ENCODE results near the gene GFPT2. TPM values are rescaled to one million over a fixed set of nuclear protein-coding genes. Genes with fewer than 3 reads are reported as not detected.

The GFPT2 gene
- total RNA-seq, 1 donor from 2014 or later: 20.0 TPM

- no peak for DNase-seq (ENCODE audit: low spot score)
These were observed 20.3 kb downstream of the GFPT2 start for GRCh38 chr5:180332861-180333260.

GRCh38 chr5:180332051-180332517, 21.1 kb downstream of the GFPT2 start:
- no peak for DNase-seq (ENCODE audit: low spot score)

GRCh38 chr5:180331647-180331950, 21.5 kb downstream of the GFPT2 start:
- DNase-seq (ENCODE audit: low spot score): no peak

DNA sequence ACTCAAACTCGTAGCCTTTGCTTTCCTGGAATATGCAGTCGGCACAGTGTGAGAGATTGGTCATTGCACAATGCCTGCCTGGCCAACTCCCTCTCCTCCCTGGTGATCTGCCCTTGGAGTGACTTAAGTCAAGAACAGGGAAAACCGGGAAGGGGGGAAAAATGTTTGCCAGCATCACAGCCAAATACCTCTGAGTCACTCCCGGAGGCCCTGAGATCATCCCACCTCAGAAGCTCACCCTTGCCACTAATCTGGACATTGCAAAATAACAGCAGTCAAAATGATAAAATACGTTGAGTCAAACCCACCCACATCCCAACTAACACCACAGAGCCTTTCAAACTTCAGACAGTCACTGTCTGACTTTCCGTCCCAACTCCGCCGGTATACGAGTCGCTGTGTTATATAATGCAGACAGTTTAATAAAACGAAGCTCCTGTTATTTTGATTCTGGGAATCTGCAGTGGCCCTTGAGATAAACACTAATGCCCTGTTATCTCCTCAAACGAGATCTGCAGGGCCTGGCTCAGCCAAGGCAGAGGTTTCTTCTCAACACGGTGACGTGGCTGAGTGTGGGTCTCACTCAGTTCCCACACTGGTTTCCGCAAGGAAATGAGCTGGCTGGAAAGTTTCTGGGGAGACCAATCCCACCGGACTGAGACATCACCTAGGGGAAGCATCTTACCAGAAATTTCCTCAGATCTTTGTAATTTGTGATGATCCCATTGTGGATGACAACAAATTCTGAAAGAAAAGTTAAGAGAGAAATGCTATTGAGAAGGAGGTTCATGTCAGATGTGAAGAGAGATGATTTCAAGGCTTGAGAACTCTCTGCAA, 22.1 kb downstream of the GFPT2 start:
- peak; percentile 58 for DNase-seq (ENCODE audit: low spot score)

DNA sequence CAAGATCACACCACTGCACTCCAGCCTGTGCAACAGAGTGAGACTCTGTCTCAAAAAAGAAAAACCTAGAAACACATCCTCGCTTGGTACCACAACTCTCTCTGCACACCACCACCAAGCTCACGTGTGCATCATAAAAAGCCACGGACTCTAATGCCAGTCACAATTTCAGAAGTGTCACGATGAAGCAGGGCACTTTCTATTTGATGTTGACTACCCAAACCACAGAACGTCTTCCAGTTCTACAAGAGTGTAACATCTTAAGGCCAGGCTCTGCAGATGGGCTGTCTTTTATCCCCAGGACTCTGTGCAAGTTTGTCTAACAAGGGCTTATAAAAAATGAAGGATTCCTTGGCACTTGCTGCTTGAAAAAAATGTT, 22.9 kb downstream of the GFPT2 start:
- no peak for DNase-seq (ENCODE audit: low spot score)

GRCh38 chr5:180329606-180330269, 23.4 kb downstream of the GFPT2 start:
- DNase-seq (ENCODE audit: low spot score): no peak

GRCh38 chr5:180329138-180329435, 24.0 kb downstream of the GFPT2 start:
- DNase-seq (ENCODE audit: low spot score): no peak

DNA sequence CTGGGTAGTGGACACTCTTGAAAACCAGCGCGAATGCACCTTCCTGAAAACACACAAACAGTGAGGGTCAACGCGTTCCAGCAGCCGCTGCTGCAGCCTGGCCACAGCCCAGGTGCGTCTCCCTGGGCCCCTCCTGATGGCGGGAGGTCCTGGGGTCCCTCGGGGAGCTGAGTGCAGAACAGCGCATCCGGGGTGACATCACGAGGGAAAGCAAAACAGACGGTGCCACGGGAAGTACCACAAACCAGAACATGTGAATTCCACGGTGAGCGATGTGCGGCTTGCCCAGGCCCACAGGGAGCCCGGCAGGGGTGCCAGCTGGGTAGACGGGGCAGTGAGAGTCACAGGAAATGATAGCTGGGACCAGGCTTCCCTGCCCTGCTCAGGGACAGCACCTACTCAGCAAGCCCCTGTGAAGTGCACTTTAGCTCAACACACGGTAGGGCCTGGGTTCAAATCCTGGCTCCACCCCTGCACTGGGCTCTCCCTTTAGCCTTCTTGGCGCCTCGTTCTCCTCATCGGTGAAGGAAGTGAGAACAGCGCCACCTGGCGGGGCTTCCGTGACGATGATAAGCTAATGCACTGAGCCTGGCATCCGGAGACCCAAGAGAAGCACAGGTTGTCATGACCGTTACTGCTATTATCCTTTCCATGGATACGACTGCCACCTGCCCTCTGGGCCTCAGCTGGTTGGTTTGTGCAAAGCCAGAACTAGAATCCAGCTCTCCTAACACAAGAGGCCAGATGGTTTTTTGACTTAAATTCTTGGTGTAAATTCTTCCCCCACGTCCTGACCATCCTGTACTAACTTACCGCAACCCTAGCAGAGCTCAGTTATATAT, 24.6 kb downstream of the GFPT2 start:
- peak; percentile 77 for DNase-seq (ENCODE audit: low spot score)

DNA sequence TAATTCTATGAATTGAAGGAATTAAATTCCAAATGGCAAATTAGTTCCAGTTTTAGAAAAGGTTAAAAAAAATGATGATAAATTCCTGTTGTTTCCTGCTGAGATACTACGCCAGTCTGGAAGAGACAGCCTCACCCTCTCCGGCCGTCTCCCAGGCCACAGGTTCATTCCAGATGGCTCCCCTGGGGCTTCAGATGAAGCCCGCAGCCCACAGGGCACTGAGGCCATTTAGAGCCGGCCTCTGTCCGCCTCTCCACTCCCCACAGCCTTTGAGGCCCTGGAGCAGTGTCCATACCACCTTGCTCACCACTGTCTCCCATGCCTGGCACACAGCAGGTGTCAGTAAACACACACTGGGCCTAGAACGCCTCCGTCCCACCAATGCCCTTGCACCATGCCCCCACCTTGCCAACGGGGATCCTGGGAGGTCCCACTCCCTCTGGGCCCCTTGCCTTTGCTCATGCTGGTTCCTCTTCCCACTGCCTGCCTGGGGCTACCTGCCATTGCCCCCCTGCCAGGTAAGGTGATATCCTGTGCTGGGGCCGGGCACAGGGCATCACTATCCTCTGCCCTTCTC, 26.1 kb downstream of the GFPT2 start:
- no peak for DNase-seq (ENCODE audit: low spot score)

GRCh38 chr5:180324601-180324950, 28.6 kb downstream of the GFPT2 start:
- DNase-seq (ENCODE audit: low spot score): no peak

- DNase-seq (ENCODE audit: low spot score): no peak
These were observed 29.1 kb downstream of the GFPT2 start for GRCh38 chr5:180323941-180324600.

DNA sequence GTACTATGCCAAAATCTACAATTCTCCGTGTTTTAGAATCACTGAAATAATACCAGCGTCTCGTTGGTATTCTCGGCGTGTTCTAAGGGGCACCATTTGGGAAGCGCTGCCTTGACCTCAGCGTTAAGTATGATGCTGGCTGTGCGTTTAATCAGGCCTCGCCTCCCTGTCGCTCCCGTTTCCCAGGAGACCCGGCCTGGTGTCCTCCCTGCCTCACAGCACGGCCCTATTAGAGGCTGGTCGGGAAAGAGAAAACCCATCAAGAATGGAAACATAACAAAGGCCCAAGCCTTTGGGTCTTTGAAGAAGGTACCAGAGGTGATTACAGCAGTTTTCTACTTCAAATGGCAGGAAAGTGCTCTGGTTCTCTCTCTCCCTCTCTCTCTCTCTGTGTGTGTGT, 30.0 kb downstream of the GFPT2 start:
- no peak for DNase-seq (ENCODE audit: low spot score)

DNA sequence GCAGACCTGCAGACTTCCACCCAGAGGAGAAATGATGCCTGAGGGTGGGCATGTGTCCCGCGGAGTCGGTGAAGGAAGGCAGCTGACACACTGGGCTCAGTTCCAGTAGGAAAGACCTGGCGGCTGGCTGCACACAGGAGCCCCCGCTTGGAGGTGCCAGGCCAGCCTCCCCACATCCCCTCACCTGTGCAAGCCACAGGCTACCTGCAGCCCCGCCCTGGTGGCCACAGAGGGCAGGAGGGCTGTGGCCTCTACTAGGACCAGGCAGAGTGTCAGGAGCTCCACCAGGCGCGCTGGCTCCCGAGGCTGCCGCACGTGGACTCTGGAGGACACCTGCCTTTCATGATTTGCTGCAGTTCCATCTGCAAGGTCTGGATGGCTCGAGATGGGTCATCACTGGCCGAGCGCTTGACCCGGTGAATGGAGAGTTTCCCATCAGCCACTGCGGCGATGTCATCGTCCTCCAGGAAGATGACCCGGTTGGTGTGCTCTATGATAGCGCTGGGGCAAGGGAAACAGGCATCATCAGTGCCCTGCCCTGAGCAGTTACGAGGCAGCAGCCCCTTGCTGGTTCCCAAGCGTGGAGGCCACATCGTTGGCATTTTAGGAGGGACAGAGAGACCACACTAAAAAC, 34.6 kb downstream of the GFPT2 start:
- no peak for DNase-seq (ENCODE audit: low spot score)

DNA sequence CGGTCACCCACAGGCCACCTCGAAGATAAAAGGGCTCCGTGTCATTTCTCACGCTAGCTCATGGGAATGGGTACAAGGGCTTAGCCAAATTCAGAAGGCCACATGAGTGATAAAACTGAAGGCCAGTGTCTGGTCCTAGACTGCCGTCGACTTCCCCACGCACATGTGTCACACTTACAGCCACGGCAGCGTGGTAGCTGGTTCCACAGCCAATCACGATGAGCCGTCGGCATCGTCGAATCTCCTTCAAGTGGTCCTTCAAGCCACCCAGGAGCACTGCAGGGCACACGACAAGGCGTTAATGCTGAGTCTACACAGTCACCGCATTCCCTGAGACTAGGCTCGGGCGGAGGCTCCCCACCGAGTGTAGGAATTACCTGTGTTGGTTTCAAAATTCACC, 36.5 kb downstream of the GFPT2 start:
- no peak for DNase-seq (ENCODE audit: low spot score)

GRCh38 chr5:180315762-180316212, 37.3 kb downstream of the GFPT2 start:
- DNase-seq (ENCODE audit: low spot score): no peak

DNA sequence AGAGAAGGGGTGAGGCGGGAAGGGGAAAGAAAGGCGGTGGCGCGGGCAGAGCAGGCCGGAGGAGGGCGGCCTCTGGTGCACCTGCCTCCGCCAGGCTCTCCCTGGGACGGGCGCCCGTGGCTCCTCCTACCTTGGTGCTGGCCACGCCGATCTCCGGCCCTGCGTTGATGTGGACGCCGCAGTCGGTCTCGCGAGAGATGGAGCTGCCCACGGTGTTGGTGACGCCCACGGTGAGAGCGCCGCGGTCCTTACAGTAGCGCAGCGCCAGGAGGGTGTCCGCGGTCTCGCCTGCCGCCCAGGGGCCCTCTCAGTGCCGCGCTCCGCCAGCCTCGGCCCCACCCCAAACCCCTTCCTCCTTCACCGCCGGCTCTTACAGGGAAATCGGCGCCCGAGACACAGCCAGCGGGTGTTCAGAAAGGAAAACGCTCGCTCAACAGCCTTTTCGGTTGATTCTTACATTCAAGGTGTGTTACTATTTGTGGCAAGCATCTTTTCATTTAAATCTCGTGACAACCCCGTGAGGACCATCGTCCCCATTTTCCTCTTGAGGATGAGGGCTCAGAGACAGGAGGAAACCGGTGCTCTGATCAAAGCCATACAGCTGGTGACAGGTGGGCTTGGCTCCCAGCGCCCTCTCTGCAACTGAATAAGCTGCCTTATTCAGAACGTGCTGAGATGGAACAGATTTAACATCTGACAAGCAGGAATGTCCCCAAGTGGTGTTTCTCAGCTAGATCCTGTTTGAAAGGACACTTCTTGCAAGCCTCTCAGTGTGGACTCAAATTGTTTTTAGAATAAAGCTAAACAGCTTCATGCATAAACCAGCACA, 39.2 kb downstream of the GFPT2 start:
- no peak for DNase-seq (ENCODE audit: low spot score)

- DNase-seq (ENCODE audit: low spot score): no peak
These were observed 41.9 kb downstream of the GFPT2 start for GRCh38 chr5:180311216-180311615.

- DNase-seq (ENCODE audit: low spot score): no peak
These were observed 46.3 kb downstream of the GFPT2 start for GRCh38 chr5:180306796-180307195.

DNA sequence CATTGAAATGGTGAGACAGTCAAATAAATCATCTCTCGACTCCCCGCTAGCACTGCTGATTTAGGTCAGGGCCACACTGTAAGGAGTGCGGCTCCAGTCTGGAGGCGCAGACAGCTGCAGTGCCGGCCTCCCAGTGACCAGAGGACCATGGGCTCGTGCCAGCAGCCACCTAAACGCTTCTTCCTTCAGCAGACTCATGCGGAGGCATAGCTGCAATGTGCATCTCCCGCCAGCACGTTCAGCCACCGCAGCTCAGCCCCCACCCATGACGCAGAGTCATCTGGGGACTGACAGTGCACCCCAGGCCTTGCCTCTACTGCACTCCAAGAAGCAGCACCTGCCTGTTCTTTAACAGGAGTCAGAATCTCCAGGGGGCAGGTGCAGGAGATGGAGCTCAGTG, 47.7 kb downstream of the GFPT2 start:
- no peak for DNase-seq (ENCODE audit: low spot score)

Measured in ureter (tissue), 1 donor.